Endothelial cell of umbilical vein (primary cell): ENCODE results near the gene CFAP77.

Experiments used
- MYC ChIP-seq: IDR thresholded peaks from one replicate; pipeline ENCODE4 v1.6.1; 2011; ENCODE audit warnings: mild to moderate bottlenecking, low read depth, low read length
- POLR2A ChIP-seq: IDR thresholded peaks from 2 replicates; pipeline ENCODE4 v1.6.1; 2012; ENCODE audit warnings: low read depth, mild to moderate bottlenecking, control low read depth, low read length
- POLR2AphosphoS5 ChIP-seq: IDR thresholded peaks from 2 replicates; pipeline ENCODE4 v1.6.1; 2012; ENCODE audit warnings: low read depth, mild to moderate bottlenecking, control low read depth, low read length, moderate library complexity; ENCODE audit not compliant: insufficient read depth
- TF ChIP-seq, protein P1 (sequence below), 2 donors: IDR thresholded peaks; 1 replicate in 1 of 2; 2 replicates in 1 of 2; pipeline ENCODE4 v1.5.1; 2011; ENCODE audit warnings: low read length in 2 of 2, mild to moderate bottlenecking in 2 of 2, moderate library complexity in 2 of 2, control low read depth in 1 of 2, inconsistent platforms in 1 of 2, low read depth in 1 of 2; ENCODE audit not compliant: insufficient read depth in 1 of 2; ENCODE audit errors: extremely low read depth in 1 of 2
- TF ChIP-seq, protein P2 (sequence below): IDR thresholded peaks from 2 replicates; pipeline ENCODE4 v1.6.1; 2011; ENCODE audit not compliant: insufficient read depth, insufficient read length

DNA sequence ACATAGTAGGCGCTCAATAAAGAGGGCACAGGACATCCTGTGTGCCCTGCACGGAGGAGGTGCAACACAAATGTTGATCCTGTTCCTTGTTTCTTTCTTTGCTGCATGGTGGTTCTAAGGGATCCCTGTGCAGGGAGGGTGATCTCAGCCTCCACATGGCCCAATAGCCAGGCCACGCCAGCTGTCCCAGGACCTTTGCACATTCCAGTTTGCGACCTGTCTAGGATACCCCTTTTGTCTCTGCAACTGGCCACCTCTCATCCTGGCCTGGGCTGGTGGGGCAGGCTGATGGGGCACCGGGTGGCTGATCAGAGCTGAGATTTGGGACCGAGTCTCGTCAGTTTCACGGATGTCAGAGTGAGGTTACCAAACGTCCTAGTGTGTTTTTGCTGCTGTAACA is 79.5 kb downstream of the CFAP77 start:
- no peak for TF ChIP-seq POLR2A
- TF ChIP-seq, protein P1, sequence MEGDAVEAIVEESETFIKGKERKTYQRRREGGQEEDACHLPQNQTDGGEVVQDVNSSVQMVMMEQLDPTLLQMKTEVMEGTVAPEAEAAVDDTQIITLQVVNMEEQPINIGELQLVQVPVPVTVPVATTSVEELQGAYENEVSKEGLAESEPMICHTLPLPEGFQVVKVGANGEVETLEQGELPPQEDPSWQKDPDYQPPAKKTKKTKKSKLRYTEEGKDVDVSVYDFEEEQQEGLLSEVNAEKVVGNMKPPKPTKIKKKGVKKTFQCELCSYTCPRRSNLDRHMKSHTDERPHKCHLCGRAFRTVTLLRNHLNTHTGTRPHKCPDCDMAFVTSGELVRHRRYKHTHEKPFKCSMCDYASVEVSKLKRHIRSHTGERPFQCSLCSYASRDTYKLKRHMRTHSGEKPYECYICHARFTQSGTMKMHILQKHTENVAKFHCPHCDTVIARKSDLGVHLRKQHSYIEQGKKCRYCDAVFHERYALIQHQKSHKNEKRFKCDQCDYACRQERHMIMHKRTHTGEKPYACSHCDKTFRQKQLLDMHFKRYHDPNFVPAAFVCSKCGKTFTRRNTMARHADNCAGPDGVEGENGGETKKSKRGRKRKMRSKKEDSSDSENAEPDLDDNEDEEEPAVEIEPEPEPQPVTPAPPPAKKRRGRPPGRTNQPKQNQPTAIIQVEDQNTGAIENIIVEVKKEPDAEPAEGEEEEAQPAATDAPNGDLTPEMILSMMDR (IDR thresholded peaks at IDR 0.05; ENCODE audit: extremely low read depth in 1 of 2, insufficient read depth in 1 of 2, low read depth in 1 of 2, low read length in 2 of 2): no peak
- TF ChIP-seq, protein P2, sequence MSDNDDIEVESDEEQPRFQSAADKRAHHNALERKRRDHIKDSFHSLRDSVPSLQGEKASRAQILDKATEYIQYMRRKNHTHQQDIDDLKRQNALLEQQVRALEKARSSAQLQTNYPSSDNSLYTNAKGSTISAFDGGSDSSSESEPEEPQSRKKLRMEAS: no peak
- TF ChIP-seq POLR2AphosphoS5: no peak
- TF ChIP-seq MYC: no peak
